ENCODE measurements around the gene EME1. TPM values are rescaled to one million over a fixed set of nuclear protein-coding genes. Genes with fewer than 3 reads are reported as not detected.
"Not testable (repeated sequence)": the region's sequence is repeated elsewhere in the genome, so short reads cannot be mapped to it uniquely, and the experiment has no call there.

Gene EME1
- total RNA-seq, 5 donors from 2014 or later (not counting 1 experiment from before 2014, with no cell fraction given), result 0.75 to 2.1 (median 1.4) TPM

- ATAC-seq (replicated peaks in 1 of 4), result no peak
- Mint-ChIP-seq H3K27ac (no peak overlapping the region), H3K4me1 (peaks cover 0 to 5% (median 3%) of the 10 kb centered on the region in 3 donors), H3K4me3 (no peak overlapping the region), H3K27me3 (peaks cover 0 to 3% of the 10 kb centered on the region in 2 donors), H3K9me3 (peaks cover 2 to 7% (median 6%) of the 10 kb centered on the region in 3 donors), H3K36me3 (peaks cover 3% of the 10 kb centered on the region)
- no peak overlapping the region for H3K27ac ChIP-seq (ENCODE audit: low read length)
- no peak for DNase-seq
- no peaks in the 10 kb centered on the region for H3K9me3 ChIP-seq
- H3K4me3 ChIP-seq (ENCODE audit: control insufficient read depth in 1 of 2, extremely low read depth in 1 of 2, low read length in 1 of 2), result no peak overlapping the region
- WGBS (ENCODE audit: insufficient coverage), result 100% methylated on average over 2 of the region's 3 CpGs
- POLR2A ChIA-PET, result no interaction called here
- CTCF ChIA-PET, result no interaction called here
- no peaks in the 10 kb centered on the region for H3K36me3 ChIP-seq (ENCODE audit: control insufficient read depth in 2 of 2, extremely low read depth in 1 of 2, insufficient read depth in 1 of 2, low read length in 1 of 2)
- H3K27me3 ChIP-seq (replicated peaks in 1 of 2; ENCODE audit: control insufficient read depth in 2 of 2, extremely low read depth in 1 of 2, insufficient read depth in 2 of 2, low read length in 1 of 2), result no peaks in the 10 kb centered on the region
- no peaks in the 10 kb centered on the region for H3K4me1 ChIP-seq (ENCODE audit: control insufficient read depth in 1 of 2, extremely low read depth in 1 of 2, insufficient read depth in 2 of 2, low read length in 2 of 2)
These were observed 41.8 kb downstream of the EME1 start for GRCh38 chr17:50414808-50415207.

- peak overlapping the region in 1 of 2 donors; percentile 71 for H3K27ac Mint-ChIP-seq
- CTCF ChIA-PET, result not testable (repeated sequence)
These were observed 46.5 kb downstream of the EME1 start for GRCh38 chr17:50419577-50419976.

GRCh38 chr17:50420419-50421112 lies 47.5 kb downstream of the EME1 start:
- H3K36me3 Mint-ChIP-seq, result peaks cover 3% of the 10 kb centered on the region
- DNase-seq, result no peak
- POLR2A ChIA-PET, result no interaction called here
- Histone ChIP-seq H3K9me3 (no peaks in the 10 kb centered on the region), H3K27me3 (replicated peaks in 1 of 2; ENCODE audit: control insufficient read depth in 2 of 2, extremely low read depth in 1 of 2, insufficient read depth in 2 of 2, low read length in 1 of 2) (no peaks in the 10 kb centered on the region), H3K36me3 (ENCODE audit: control insufficient read depth in 2 of 2, extremely low read depth in 1 of 2, insufficient read depth in 1 of 2, low read length in 1 of 2) (no peaks in the 10 kb centered on the region), H3K4me3 (ENCODE audit: control insufficient read depth in 1 of 2, extremely low read depth in 1 of 2, low read length in 1 of 2) (no peak overlapping the region), H3K4me1 (ENCODE audit: control insufficient read depth in 1 of 2, extremely low read depth in 1 of 2, insufficient read depth in 2 of 2, low read length in 2 of 2) (peaks cover 14 to 24% of the 10 kb centered on the region in 2 experiments), H3K27ac (ENCODE audit: low read length) (peak overlapping the region; percentile 76)
- H3K4me1 Mint-ChIP-seq, result peaks cover 17 to 34% (median 29%) of the 10 kb centered on the region in 3 donors
- H3K27me3 Mint-ChIP-seq, result peaks cover 0 to 2% of the 10 kb centered on the region in 2 donors
- peak overlapping the region in 2 of 3 donors; percentile 66 for H3K4me3 Mint-ChIP-seq
- WGBS (ENCODE audit: insufficient coverage), result 97% methylated on average over 6 of the region's 6 CpGs
- peaks cover 2 to 7% (median 6%) of the 10 kb centered on the region in 3 donors for H3K9me3 Mint-ChIP-seq
- H3K27ac Mint-ChIP-seq, result peak overlapping the region; percentile 91 to 94
- CTCF ChIA-PET, result interaction anchor here in 1 of 2 donors (1.0 to 1.7 kb wide), 3 partner anchors 22 to 86 kb away, joined by 3 to 18 read pairs (median 4); partner anchors contain the start of gene LRRC59
- no peak for ATAC-seq (replicated peaks in 1 of 4)

More at GRCh38 chr17:50419577-50419976, 46.5 kb downstream of the EME1 start:
- H3K9me3 ChIP-seq; H3K9me3 Mint-ChIP-seq; H3K27me3 Mint-ChIP-seq; ATAC-seq (replicated peaks in 1 of 4); H3K27me3 ChIP-seq (replicated peaks in 1 of 2; ENCODE audit: control insufficient read depth in 2 of 2, extremely low read depth in 1 of 2, insufficient read depth in 2 of 2, low read length in 1 of 2); DNase-seq; H3K36me3 ChIP-seq (ENCODE audit: control insufficient read depth in 2 of 2, extremely low read depth in 1 of 2, insufficient read depth in 1 of 2, low read length in 1 of 2); H3K4me3 ChIP-seq (ENCODE audit: control insufficient read depth in 1 of 2, extremely low read depth in 1 of 2, low read length in 1 of 2); H3K27ac ChIP-seq (ENCODE audit: low read length); POLR2A ChIA-PET; H3K36me3 Mint-ChIP-seq: not testable (repeated sequence)
- peaks cover 11 to 16% of the 10 kb centered on the region in 2 experiments for H3K4me1 ChIP-seq (ENCODE audit: control insufficient read depth in 1 of 2, extremely low read depth in 1 of 2, insufficient read depth in 2 of 2, low read length in 2 of 2)
- Mint-ChIP-seq H3K4me1 (peaks cover 14 to 31% (median 27%) of the 10 kb centered on the region in 3 donors), H3K4me3 (peak overlapping the region in 1 of 3 donors; percentile 22)
- WGBS (ENCODE audit: insufficient coverage), result 97% methylated on average over 3 of the region's 10 CpGs

- Histone ChIP-seq H3K4me3 (ENCODE audit: control insufficient read depth in 1 of 2, extremely low read depth in 1 of 2, low read length in 1 of 2) (peak overlapping the region; percentile 26 to 45), H3K36me3 (ENCODE audit: control insufficient read depth in 2 of 2, extremely low read depth in 1 of 2, insufficient read depth in 1 of 2, low read length in 1 of 2) (no peaks in the 10 kb centered on the region), H3K9me3 (no peaks in the 10 kb centered on the region), H3K27me3 (replicated peaks in 1 of 2; ENCODE audit: control insufficient read depth in 2 of 2, extremely low read depth in 1 of 2, insufficient read depth in 2 of 2, low read length in 1 of 2) (no peaks in the 10 kb centered on the region), H3K4me1 (ENCODE audit: control insufficient read depth in 1 of 2, extremely low read depth in 1 of 2, insufficient read depth in 2 of 2, low read length in 2 of 2) (peaks cover 16 to 30% of the 10 kb centered on the region in 2 experiments), H3K27ac (ENCODE audit: low read length) (peak overlapping the region; percentile 76)
- ATAC-seq (replicated peaks in 1 of 4) (peak in 1 of 4 experiments; percentile 39), DNase-seq (peak in 1 of 35 experiments; percentile 31)
- Mint-ChIP-seq H3K4me1 (peaks cover 20 to 37% (median 31%) of the 10 kb centered on the region in 3 donors), H3K27me3 (peaks cover 0 to 2% of the 10 kb centered on the region in 2 donors), H3K9me3 (peaks cover 2 to 7% (median 6%) of the 10 kb centered on the region in 3 donors), H3K27ac (peak overlapping the region; percentile 91 to 94), H3K4me3 (peak overlapping the region; percentile 66 to 78 (median 66)), H3K36me3 (peaks cover 3% of the 10 kb centered on the region)
- WGBS (ENCODE audit: insufficient coverage), result no CpG with 5 or more reads among the region's 3 CpGs
- ChIA-PET CTCF (interaction anchor here (0.6 to 1.7 kb wide), 6 partner anchors 13 to 85 kb away, joined by 3 to 18 read pairs (median 4); partner anchors contain the start of gene LRRC59 (in 1 of the 2)), POLR2A (interaction anchor here (0.6 kb wide), 2 partner anchors 35 to 143 kb away, joined by 3 read pairs; no protein-coding TSS in a partner anchor)
These were observed 48.5 kb downstream of the EME1 start for GRCh38 chr17:50421308-50422051.

GRCh38 chr17:50422738-50423137 lies 49.7 kb downstream of the EME1 start:
- ATAC-seq (replicated peaks in 1 of 4) (no peak), DNase-seq (no peak)
- Histone ChIP-seq H3K27me3 (replicated peaks in 1 of 2; ENCODE audit: control insufficient read depth in 2 of 2, extremely low read depth in 1 of 2, insufficient read depth in 2 of 2, low read length in 1 of 2) (no peaks in the 10 kb centered on the region), H3K36me3 (ENCODE audit: control insufficient read depth in 2 of 2, extremely low read depth in 1 of 2, insufficient read depth in 1 of 2, low read length in 1 of 2) (no peaks in the 10 kb centered on the region), H3K4me1 (ENCODE audit: control insufficient read depth in 1 of 2, extremely low read depth in 1 of 2, insufficient read depth in 2 of 2, low read length in 2 of 2) (peaks cover 19 to 43% of the 10 kb centered on the region in 2 experiments), H3K27ac (ENCODE audit: low read length) (no peak overlapping the region), H3K9me3 (no peaks in the 10 kb centered on the region), H3K4me3 (ENCODE audit: control insufficient read depth in 1 of 2, extremely low read depth in 1 of 2, low read length in 1 of 2) (no peak overlapping the region)
- Mint-ChIP-seq H3K36me3 (peaks cover 3% of the 10 kb centered on the region), H3K4me3 (no peak overlapping the region), H3K4me1 (peaks cover 33 to 50% (median 43%) of the 10 kb centered on the region in 3 donors), H3K9me3 (peaks cover 2 to 7% (median 6%) of the 10 kb centered on the region in 3 donors), H3K27ac (peak overlapping the region in 1 of 2 donors; percentile 34), H3K27me3 (peaks cover 0 to 2% of the 10 kb centered on the region in 2 donors)
- WGBS (ENCODE audit: insufficient coverage), result no CpG with 5 or more reads among the region's 2 CpGs
- ChIA-PET POLR2A (interaction anchor here in 1 of 2 donors (0.6 kb wide), 1 partner anchor 23 kb away, joined by 4 read pairs; no protein-coding TSS in a partner anchor), CTCF (no interaction called here)

- Histone ChIP-seq H3K4me1 (ENCODE audit: control insufficient read depth in 1 of 2, extremely low read depth in 1 of 2, insufficient read depth in 2 of 2, low read length in 2 of 2) (peaks cover 19 to 44% of the 10 kb centered on the region in 2 experiments), H3K9me3 (no peaks in the 10 kb centered on the region), H3K4me3 (ENCODE audit: control insufficient read depth in 1 of 2, extremely low read depth in 1 of 2, low read length in 1 of 2) (no peak overlapping the region), H3K36me3 (ENCODE audit: control insufficient read depth in 2 of 2, extremely low read depth in 1 of 2, insufficient read depth in 1 of 2, low read length in 1 of 2) (no peaks in the 10 kb centered on the region), H3K27me3 (replicated peaks in 1 of 2; ENCODE audit: control insufficient read depth in 2 of 2, extremely low read depth in 1 of 2, insufficient read depth in 2 of 2, low read length in 1 of 2) (no peaks in the 10 kb centered on the region), H3K27ac (ENCODE audit: low read length) (no peak overlapping the region)
- Mint-ChIP-seq H3K4me1 (peaks cover 34 to 53% (median 44%) of the 10 kb centered on the region in 3 donors), H3K4me3 (peak overlapping the region in 1 of 3 donors; percentile 47), H3K27ac (no peak overlapping the region), H3K36me3 (peaks cover 3% of the 10 kb centered on the region), H3K9me3 (peaks cover 2 to 7% (median 6%) of the 10 kb centered on the region in 3 donors), H3K27me3 (no peaks in the 10 kb centered on the region)
- ATAC-seq (replicated peaks in 1 of 4), result no peak
- ChIA-PET CTCF (interaction anchor here in 1 of 2 donors (0.6 kb wide), 1 partner anchor 53 kb away, joined by 3 read pairs; no protein-coding TSS in a partner anchor), POLR2A (no interaction called here)
- DNase-seq, result no peak
- 93% methylated on average over 5 of the region's 6 CpGs for WGBS (ENCODE audit: insufficient coverage)
These were observed 50.6 kb downstream of the EME1 start for GRCh38 chr17:50423553-50424159.
